Measurements from ENCODE around the gene MTMR6.

The MTMR6 gene

GRCh38 chr13:25288966-25289365 lies 1.7 kb upstream of the MTMR6 start:
- Histone ChIP-seq H3K79me2 (ENCODE audit: low read length) (peaks cover 21% of the 10 kb centered on the region), H3K9ac (ENCODE audit: low read length) (no peak overlapping the region), H3K4me3 (ENCODE audit: low read length) (no peak overlapping the region), H3K27ac (ENCODE audit: low read length) (no peak overlapping the region), H4K20me1 (ENCODE audit: insufficient read depth, low read length) (no peaks in the 10 kb centered on the region), H3K9me3 (replicated peaks; ENCODE audit: insufficient read depth, low read length) (no peaks in the 10 kb centered on the region), H3K9me2 (replicated peaks; ENCODE audit: insufficient read depth, low read length) (no peaks in the 10 kb centered on the region), H3F3A (ENCODE audit: insufficient read depth, low read length) (peaks cover 9% of the 10 kb centered on the region), H3K27me3 (replicated peaks; ENCODE audit: insufficient read depth, low read length) (no peaks in the 10 kb centered on the region), H3K4me2 (ENCODE audit: low read depth, low read length) (no peak overlapping the region), H3K36me3 (replicated peaks; ENCODE audit: insufficient read depth, low read length) (no peaks in the 10 kb centered on the region), H3K4me1 (ENCODE audit: low read length) (peaks cover 14% of the 10 kb centered on the region; the same call in 1 of the 2 replicates), H2AFZ (ENCODE audit: low read length) (no peak overlapping the region)
- no peak for DNase-seq
- no peak for TF ChIP-seq EZH2phosphoT487 (IDR thresholded peaks at IDR 0.05; ENCODE audit: low read length)
- no peak for TF ChIP-seq EZH2 (optimal IDR thresholded peaks at IDR 0.05; ENCODE audit: low read depth, low read length)
- no peak for TF ChIP-seq CTCF (IDR thresholded peaks at IDR 0.05; ENCODE audit: low read length)

DNA sequence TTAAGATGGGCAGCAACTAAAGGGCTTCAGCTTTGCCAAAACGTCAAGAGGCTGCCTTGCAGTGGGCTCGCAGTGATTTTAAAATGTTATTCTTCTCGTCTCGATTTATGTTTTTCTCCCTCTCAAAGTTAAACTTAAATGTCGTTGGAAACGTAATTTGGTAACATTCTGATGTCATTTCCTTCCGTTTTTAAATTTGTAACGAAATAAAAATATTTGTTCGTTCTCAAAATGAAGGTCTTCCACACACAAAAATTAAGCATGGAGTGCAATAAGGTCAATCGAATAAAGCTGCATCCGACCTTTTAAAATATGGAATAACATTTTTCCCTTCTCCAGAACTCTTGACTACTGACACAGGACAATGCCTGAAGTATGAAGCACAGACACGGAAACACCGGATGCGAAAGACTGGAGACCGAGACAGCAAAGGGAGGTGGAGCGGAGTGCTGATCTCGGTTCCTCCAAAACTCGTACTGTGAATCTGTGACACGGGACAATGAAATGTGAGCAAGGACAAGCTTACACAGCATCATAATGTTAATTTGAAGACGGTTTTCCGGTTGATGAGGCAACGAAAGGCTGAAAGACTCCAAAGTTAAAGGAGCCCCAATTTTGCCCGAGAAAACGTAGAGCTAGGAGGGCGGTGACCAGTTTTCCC lies 850 bp downstream of the MTMR6 start:
- H3K9me3 ChIP-seq (replicated peaks; ENCODE audit: insufficient read depth, low read length): no peaks in the 10 kb centered on the region
- H3K36me3 ChIP-seq (replicated peaks; ENCODE audit: insufficient read depth, low read length): no peaks in the 10 kb centered on the region
- H3K4me3 ChIP-seq (ENCODE audit: low read length): peak overlapping the region; percentile 77
- peak overlapping the region; percentile 97 for H3K27ac ChIP-seq (ENCODE audit: low read length)
- H3K9ac ChIP-seq (ENCODE audit: low read length): peak overlapping the region; percentile 96
- H3K79me2 ChIP-seq (ENCODE audit: low read length): peaks cover 30% of the 10 kb centered on the region
- peaks cover 9% of the 10 kb centered on the region for H3F3A ChIP-seq (ENCODE audit: insufficient read depth, low read length)
- TF ChIP-seq EZH2 (optimal IDR thresholded peaks at IDR 0.05; ENCODE audit: low read depth, low read length): no peak
- no peak for TF ChIP-seq CTCF (IDR thresholded peaks at IDR 0.05; ENCODE audit: low read length)
- TF ChIP-seq EZH2phosphoT487 (IDR thresholded peaks at IDR 0.05; ENCODE audit: low read length): no peak
- H2AFZ ChIP-seq (ENCODE audit: low read length): 0 out of 2 replicates have a peak overlapping the region, but pooled peaks have one; percentile 19
- H3K27me3 ChIP-seq (replicated peaks; ENCODE audit: insufficient read depth, low read length): no peaks in the 10 kb centered on the region
- no peak for DNase-seq
- 0 out of 2 replicates have a peak, but pooled peaks cover 3% of the 10 kb centered on the region for H3K4me1 ChIP-seq (ENCODE audit: low read length)
- H3K4me2 ChIP-seq (ENCODE audit: low read depth, low read length): peak overlapping the region; percentile 54; the same call in 1 of the 2 replicates
- H4K20me1 ChIP-seq (ENCODE audit: insufficient read depth, low read length): no peaks in the 10 kb centered on the region
- no peaks in the 10 kb centered on the region for H3K9me2 ChIP-seq (replicated peaks; ENCODE audit: insufficient read depth, low read length)

DNA sequence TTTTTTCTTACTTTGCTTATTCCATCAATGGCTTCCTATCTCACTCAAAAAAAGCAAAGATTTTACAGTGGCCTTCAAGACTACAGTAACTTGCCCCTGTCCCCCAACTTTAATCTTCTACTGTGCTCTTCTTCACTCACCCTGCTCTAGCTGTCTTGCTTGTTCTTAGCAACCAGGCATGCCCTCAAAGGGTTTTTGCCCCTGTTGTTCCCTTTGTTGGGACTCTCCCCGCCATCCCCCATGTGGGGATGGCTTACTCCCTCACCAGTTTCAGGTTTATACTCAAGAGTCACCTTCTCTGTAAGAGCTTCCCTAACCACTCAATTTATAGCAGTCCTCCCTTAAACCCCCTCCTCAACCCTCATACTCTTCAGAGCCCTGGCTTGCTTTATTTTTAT lies 5.4 kb downstream of the MTMR6 start:
- H2AFZ ChIP-seq (ENCODE audit: low read length): no peak overlapping the region
- no peaks in the 10 kb centered on the region for H3K9me2 ChIP-seq (replicated peaks; ENCODE audit: insufficient read depth, low read length)
- H3F3A ChIP-seq (ENCODE audit: insufficient read depth, low read length): peaks cover 6% of the 10 kb centered on the region
- no peak overlapping the region for H3K27ac ChIP-seq (ENCODE audit: low read length)
- H3K36me3 ChIP-seq (replicated peaks; ENCODE audit: insufficient read depth, low read length): no peaks in the 10 kb centered on the region
- H3K9me3 ChIP-seq (replicated peaks; ENCODE audit: insufficient read depth, low read length): no peaks in the 10 kb centered on the region
- no peak for DNase-seq
- H3K4me1 ChIP-seq (ENCODE audit: low read length): no peaks in the 10 kb centered on the region
- no peaks in the 10 kb centered on the region for H3K27me3 ChIP-seq (replicated peaks; ENCODE audit: insufficient read depth, low read length)
- H3K4me3 ChIP-seq (ENCODE audit: low read length): no peak overlapping the region
- peaks cover 63% of the 10 kb centered on the region for H3K79me2 ChIP-seq (ENCODE audit: low read length)
- H3K9ac ChIP-seq (ENCODE audit: low read length): no peak overlapping the region
- no peaks in the 10 kb centered on the region for H4K20me1 ChIP-seq (ENCODE audit: insufficient read depth, low read length)
- H3K4me2 ChIP-seq (ENCODE audit: low read depth, low read length): no peak overlapping the region
- TF ChIP-seq CTCF (IDR thresholded peaks at IDR 0.05; ENCODE audit: low read length): no peak
- TF ChIP-seq EZH2 (optimal IDR thresholded peaks at IDR 0.05; ENCODE audit: low read depth, low read length): no peak

Data from MM.1S (cell line).